Suprapubic skin (tissue), 3 donors: ENCODE data around the gene LRRC8D.

Source experiments
- CTCF ChIP-seq, 2 donors: fragments of 200-600 bp in 1 of 2; fragments of 450-650 bp in 1 of 2; sonication (generic) in 1 of 2; IDR thresholded peaks; one replicate each; pipeline ENCODE4 v1.5.1; 2016 to 2019; ENCODE audit warnings: antibody characterized with exemption in 2 of 2, mild to moderate bottlenecking in 1 of 2, moderate library complexity in 1 of 2
- EP300 ChIP-seq: sonication (generic); formaldehyde crosslinking; IDR thresholded peaks from one replicate; pipeline ENCODE4 v1.6.1; 2017; ENCODE audit warnings: antibody characterized with exemption
- POLR2A ChIP-seq, 2 donors: fragments of 450-650 bp; IDR thresholded peaks; one replicate each; pipeline ENCODE4 v1.6.1; 2017; ENCODE audit warnings: antibody characterized with exemption in 2 of 2, mild to moderate bottlenecking in 2 of 2, moderate library complexity in 2 of 2

DNA sequence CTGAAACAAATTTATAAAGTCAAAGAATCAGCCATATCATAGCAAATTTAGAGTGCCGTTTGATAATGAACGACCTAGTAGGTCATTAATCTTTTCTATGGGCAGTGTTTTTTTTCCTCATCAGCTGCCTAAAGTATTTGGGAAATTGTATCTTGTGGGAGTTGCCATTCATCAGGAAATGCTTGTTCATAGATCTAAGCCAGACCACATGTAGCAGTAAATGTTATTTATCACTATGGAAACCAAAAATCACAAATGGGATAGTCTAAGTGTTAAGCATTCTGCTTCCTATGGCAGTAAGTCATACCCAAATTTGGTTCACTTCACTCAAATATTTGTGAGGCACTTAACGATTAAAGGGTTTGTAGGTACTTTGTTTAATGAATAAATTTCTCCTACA lies 52.9 kb downstream of the LRRC8D start:
- no peak for TF ChIP-seq POLR2A (IDR thresholded peaks at IDR 0.05)
- no peak for TF ChIP-seq CTCF (IDR thresholded peaks at IDR 0.05)
- no peak for TF ChIP-seq EP300
